Measurements from ENCODE around the gene OR6V1. TPM values are rescaled to one million over a fixed set of nuclear protein-coding genes. Genes with fewer than 3 reads are reported as not detected.

OR6V1 gene
- polyA plus RNA-seq, 1 donor (not counting 4 experiments of a cell fraction or from before 2014, with no cell fraction given): not detected

- dilution Hi-C loops (cut with MboI; ENCODE audit: extremely low pct_ligation_motif_present, low sequenced_read_pairs): loop anchor here (10.0 kb wide), 1 partner anchor 196 kb away; no protein-coding TSS in a partner anchor
- no peak for TF ChIP-seq EZH2 (IDR thresholded peaks at IDR 0.05; ENCODE audit: low read length)
- TF ChIP-seq, protein P1, sequence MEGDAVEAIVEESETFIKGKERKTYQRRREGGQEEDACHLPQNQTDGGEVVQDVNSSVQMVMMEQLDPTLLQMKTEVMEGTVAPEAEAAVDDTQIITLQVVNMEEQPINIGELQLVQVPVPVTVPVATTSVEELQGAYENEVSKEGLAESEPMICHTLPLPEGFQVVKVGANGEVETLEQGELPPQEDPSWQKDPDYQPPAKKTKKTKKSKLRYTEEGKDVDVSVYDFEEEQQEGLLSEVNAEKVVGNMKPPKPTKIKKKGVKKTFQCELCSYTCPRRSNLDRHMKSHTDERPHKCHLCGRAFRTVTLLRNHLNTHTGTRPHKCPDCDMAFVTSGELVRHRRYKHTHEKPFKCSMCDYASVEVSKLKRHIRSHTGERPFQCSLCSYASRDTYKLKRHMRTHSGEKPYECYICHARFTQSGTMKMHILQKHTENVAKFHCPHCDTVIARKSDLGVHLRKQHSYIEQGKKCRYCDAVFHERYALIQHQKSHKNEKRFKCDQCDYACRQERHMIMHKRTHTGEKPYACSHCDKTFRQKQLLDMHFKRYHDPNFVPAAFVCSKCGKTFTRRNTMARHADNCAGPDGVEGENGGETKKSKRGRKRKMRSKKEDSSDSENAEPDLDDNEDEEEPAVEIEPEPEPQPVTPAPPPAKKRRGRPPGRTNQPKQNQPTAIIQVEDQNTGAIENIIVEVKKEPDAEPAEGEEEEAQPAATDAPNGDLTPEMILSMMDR (optimal IDR thresholded peaks at IDR 0.05 in 1 of 3, IDR thresholded peaks at IDR 0.05 in 1 of 3, conservative IDR thresholded peaks at IDR 0.05 in 1 of 3; ENCODE audit: extremely low read depth in 1 of 3, insufficient read depth in 2 of 3, low read length in 3 of 3): no peak
- no peak for FAIRE-seq
These were observed 33.2 kb upstream of the OR6V1 start for GRCh38 chr7:143018931-143019330.

GRCh38 chr7:143023047-143023446 is 29.1 kb upstream of the OR6V1 start:
- Histone ChIP-seq H2AFZ (ENCODE audit: control insufficient read depth, low read length) (no peak overlapping the region), H3K4me3 (ENCODE audit: control insufficient read depth in 2 of 3, extremely low read depth in 1 of 3, insufficient read depth in 2 of 3, low read depth in 1 of 3, low read length in 3 of 3) (no peak overlapping the region), H3K27ac (ENCODE audit: control insufficient read depth, insufficient read depth, low read length) (no peak overlapping the region), H3K36me3 (ENCODE audit: control insufficient read depth in 2 of 2, extremely low read depth in 1 of 2, insufficient read depth in 2 of 2, low read length in 2 of 2) (no peaks in the 10 kb centered on the region), H3K9me1 (ENCODE audit: control insufficient read depth, extremely low read depth, insufficient read depth, low read length) (no peaks in the 10 kb centered on the region), H3K79me2 (ENCODE audit: control insufficient read depth, insufficient read depth, low read length) (no peaks in the 10 kb centered on the region), H3K9ac (ENCODE audit: control insufficient read depth, extremely low read depth, insufficient read depth, low read length) (no peak overlapping the region), H4K20me1 (ENCODE audit: control insufficient read depth, extremely low read depth, insufficient read depth, low read length) (no peaks in the 10 kb centered on the region), H3K27me3 (ENCODE audit: control insufficient read depth, extremely low read depth, insufficient read depth, low read length) (no peaks in the 10 kb centered on the region), H3K9me3 (ENCODE audit: control insufficient read depth, low read depth, low read length) (no peaks in the 10 kb centered on the region), H3K4me2 (ENCODE audit: control insufficient read depth, extremely low read depth, insufficient read depth, low read depth, low read length) (no peak overlapping the region), H3K4me1 (ENCODE audit: control insufficient read depth, extremely low read depth, insufficient read depth, low read length) (no peaks in the 10 kb centered on the region)
- dilution Hi-C loops (cut with MboI; ENCODE audit: extremely low pct_ligation_motif_present, low sequenced_read_pairs): no loop called here
- TF ChIP-seq EZH2 (IDR thresholded peaks at IDR 0.05; ENCODE audit: low read length): no peak
- TF ChIP-seq, protein P1 (optimal IDR thresholded peaks at IDR 0.05 in 1 of 3, IDR thresholded peaks at IDR 0.05 in 1 of 3, conservative IDR thresholded peaks at IDR 0.05 in 1 of 3; ENCODE audit: extremely low read depth in 1 of 3, insufficient read depth in 2 of 3, low read length in 3 of 3): no peak
- DNase-seq (ENCODE audit: low read depth, low spot score): no peak
- no peak for FAIRE-seq

More at GRCh38 chr7:143018931-143019330, 33.2 kb upstream of the OR6V1 start:
- Histone ChIP-seq H3K27ac (ENCODE audit: control insufficient read depth, insufficient read depth, low read length) (no peak overlapping the region), H3K27me3 (ENCODE audit: control insufficient read depth, extremely low read depth, insufficient read depth, low read length) (no peaks in the 10 kb centered on the region), H4K20me1 (ENCODE audit: control insufficient read depth, extremely low read depth, insufficient read depth, low read length) (no peaks in the 10 kb centered on the region), H2AFZ (ENCODE audit: control insufficient read depth, low read length) (no peak overlapping the region), H3K9me3 (ENCODE audit: control insufficient read depth, low read depth, low read length) (no peaks in the 10 kb centered on the region), H3K4me1 (ENCODE audit: control insufficient read depth, extremely low read depth, insufficient read depth, low read length) (peaks cover 3% of the 10 kb centered on the region), H3K36me3 (ENCODE audit: control insufficient read depth in 2 of 2, extremely low read depth in 1 of 2, insufficient read depth in 2 of 2, low read length in 2 of 2) (no peaks in the 10 kb centered on the region), H3K79me2 (ENCODE audit: control insufficient read depth, insufficient read depth, low read length) (no peaks in the 10 kb centered on the region), H3K4me3 (ENCODE audit: control insufficient read depth in 2 of 3, extremely low read depth in 1 of 3, insufficient read depth in 2 of 3, low read depth in 1 of 3, low read length in 3 of 3) (no peak overlapping the region), H3K4me2 (ENCODE audit: control insufficient read depth, extremely low read depth, insufficient read depth, low read depth, low read length) (no peak overlapping the region), H3K9ac (ENCODE audit: control insufficient read depth, extremely low read depth, insufficient read depth, low read length) (no peak overlapping the region), H3K9me1 (ENCODE audit: control insufficient read depth, extremely low read depth, insufficient read depth, low read length) (no peaks in the 10 kb centered on the region)
- no peak for DNase-seq (ENCODE audit: low read depth, low spot score)

Measured in keratinocyte (primary cell).